Rectal smooth muscle tissue (tissue), 1 donor: ENCODE measurements around the gene ARPC1A.
A peak's percentile ranks its signal among the peaks of the same experiment; 100 is the strongest.
"Not testable (repeated sequence)": the region's sequence is repeated elsewhere in the genome, so short reads cannot be mapped to it uniquely, and the experiment has no call there.

Experiments used
- H3K27ac ChIP-seq: one replicate; pipeline ENCODE4 v1.7.0; 2013; ENCODE audit warnings: low read depth, low read length, inconsistent platforms
- H3K27me3 ChIP-seq: one replicate; pipeline ENCODE4 v1.7.0; 2013; ENCODE audit warnings: low read length; ENCODE audit not compliant: control insufficient read depth, insufficient read depth
- H3K36me3 ChIP-seq: one replicate; pipeline ENCODE4 v1.7.0; 2013; ENCODE audit warnings: low read length; ENCODE audit not compliant: control insufficient read depth, insufficient read depth
- H3K4me1 ChIP-seq: one replicate; pipeline ENCODE4 v1.7.0; 2013; ENCODE audit warnings: low read length; ENCODE audit not compliant: control insufficient read depth, insufficient read depth
- H3K4me3 ChIP-seq: one replicate; pipeline ENCODE4 v1.7.0; 2013; ENCODE audit warnings: low read length
- H3K9ac ChIP-seq: one replicate; pipeline ENCODE4 v1.7.0; 2013; ENCODE audit warnings: low read length

ARPC1A gene

GRCh38 chr7:99326408-99326782, 697 bp downstream of the ARPC1A start:
- Histone ChIP-seq H3K27ac (no peak overlapping the region), H3K4me1 (peaks cover 6% of the 10 kb centered on the region)

GRCh38 chr7:99330314-99330961, 4.7 kb downstream of the ARPC1A start:
- H3K4me1 ChIP-seq, H3K27ac ChIP-seq, H3K9ac ChIP-seq, H3K27me3 ChIP-seq, H3K4me3 ChIP-seq, H3K36me3 ChIP-seq: not testable (repeated sequence)

More at GRCh38 chr7:99326408-99326782, 697 bp downstream of the ARPC1A start:
- no peaks in the 10 kb centered on the region for H3K27me3 ChIP-seq
- no peaks in the 10 kb centered on the region for H3K36me3 ChIP-seq
- H3K9ac ChIP-seq, result peak overlapping the region; percentile 91
- peak overlapping the region; percentile 98 for H3K4me3 ChIP-seq

GRCh38 chr7:99331002-99331401, 5.3 kb downstream of the ARPC1A start:
- H3K27ac ChIP-seq, result no peak overlapping the region
- H3K36me3 ChIP-seq, result peaks cover 3% of the 10 kb centered on the region
- peaks cover 4% of the 10 kb centered on the region for H3K4me1 ChIP-seq
- no peak overlapping the region for H3K4me3 ChIP-seq
- H3K9ac ChIP-seq, result no peak overlapping the region
- no peaks in the 10 kb centered on the region for H3K27me3 ChIP-seq

GRCh38 chr7:99339595-99339994, 13.9 kb downstream of the ARPC1A start:
- Histone ChIP-seq H3K27ac (no peak overlapping the region), H3K36me3 (peaks cover 13% of the 10 kb centered on the region), H3K4me3 (no peak overlapping the region), H3K27me3 (no peaks in the 10 kb centered on the region), H3K9ac (no peak overlapping the region), H3K4me1 (no peaks in the 10 kb centered on the region)

- H3K9ac ChIP-seq, result no peak overlapping the region
- no peaks in the 10 kb centered on the region for H3K4me1 ChIP-seq
- H3K36me3 ChIP-seq, result peaks cover 16% of the 10 kb centered on the region
- H3K4me3 ChIP-seq, result no peak overlapping the region
- no peak overlapping the region for H3K27ac ChIP-seq
- no peaks in the 10 kb centered on the region for H3K27me3 ChIP-seq
Measured at GRCh38 chr7:99340659-99341058, 15.0 kb downstream of the ARPC1A start.

GRCh38 chr7:99344061-99344647, 18.5 kb downstream of the ARPC1A start:
- no peak overlapping the region for H3K27ac ChIP-seq
- H3K36me3 ChIP-seq, result peaks cover 20% of the 10 kb centered on the region

GRCh38 chr7:99350641-99351040, 24.9 kb downstream of the ARPC1A start:
- peaks cover 13% of the 10 kb centered on the region for H3K36me3 ChIP-seq
- H3K9ac ChIP-seq, H3K4me1 ChIP-seq, H3K27ac ChIP-seq, H3K27me3 ChIP-seq, H3K4me3 ChIP-seq: not testable (repeated sequence)

More at GRCh38 chr7:99344061-99344647, 18.5 kb downstream of the ARPC1A start:
- Histone ChIP-seq H3K27me3 (no peaks in the 10 kb centered on the region), H3K4me3 (no peak overlapping the region), H3K4me1 (no peaks in the 10 kb centered on the region), H3K9ac (no peak overlapping the region)

GRCh38 chr7:99352247-99352646, 26.5 kb downstream of the ARPC1A start:
- Histone ChIP-seq H3K27me3 (no peaks in the 10 kb centered on the region), H3K36me3 (peaks cover 18% of the 10 kb centered on the region), H3K4me1 (no peaks in the 10 kb centered on the region), H3K27ac (no peak overlapping the region), H3K4me3 (no peak overlapping the region), H3K9ac (no peak overlapping the region)

GRCh38 chr7:99355098-99355497, 29.4 kb downstream of the ARPC1A start:
- H3K9ac ChIP-seq, result no peak overlapping the region
- no peak overlapping the region for H3K4me3 ChIP-seq
- no peaks in the 10 kb centered on the region for H3K4me1 ChIP-seq
- H3K36me3 ChIP-seq, result peaks cover 31% of the 10 kb centered on the region
- no peaks in the 10 kb centered on the region for H3K27me3 ChIP-seq
- no peak overlapping the region for H3K27ac ChIP-seq

- peaks cover 40% of the 10 kb centered on the region for H3K36me3 ChIP-seq
- no peaks in the 10 kb centered on the region for H3K27me3 ChIP-seq
- no peak overlapping the region for H3K9ac ChIP-seq
- H3K4me3 ChIP-seq, result no peak overlapping the region
- H3K4me1 ChIP-seq, result no peaks in the 10 kb centered on the region
- no peak overlapping the region for H3K27ac ChIP-seq
Measured at GRCh38 chr7:99357701-99358490, 32.2 kb downstream of the ARPC1A start.

GRCh38 chr7:99358521-99358920, 32.8 kb downstream of the ARPC1A start:
- not testable (repeated sequence) for H3K4me1 ChIP-seq, H3K27me3 ChIP-seq, H3K27ac ChIP-seq, H3K4me3 ChIP-seq, H3K9ac ChIP-seq
- H3K36me3 ChIP-seq, result peaks cover 44% of the 10 kb centered on the region

GRCh38 chr7:99359465-99360154, 33.9 kb downstream of the ARPC1A start:
- peaks cover 44% of the 10 kb centered on the region for H3K36me3 ChIP-seq
- H3K9ac ChIP-seq, result no peak overlapping the region
- H3K4me3 ChIP-seq, result no peak overlapping the region
- no peaks in the 10 kb centered on the region for H3K4me1 ChIP-seq
- no peaks in the 10 kb centered on the region for H3K27me3 ChIP-seq
- no peak overlapping the region for H3K27ac ChIP-seq
